ENCODE results near the gene QPCTL. TPM values are rescaled to one million over a fixed set of nuclear protein-coding genes. Genes with fewer than 3 reads are reported as not detected.

QPCTL gene
- total and polyA plus RNA-seq, 2 of the 13 experiments (the other 11 are each of a cell fraction or from before 2014, with no cell fraction given) = 16.0 to 19.1 TPM

GRCh38 chr19:45730368-45731288, 38.2 kb downstream of the QPCTL start, which contains the start of gene FBXO46 (continued):
- TF ChIP-seq ZNF782 (CRISPR knock-in tag; IDR thresholded peaks at IDR 0.05; ENCODE audit: borderline replicate concordance) (0 out of 2 replicates have a peak, but pooled peaks have one; percentile 49), JARID2 (CRISPR knock-in tag; IDR thresholded peaks at IDR 0.05; ENCODE audit: insufficient replicate concordance) (no peak), ZNF703 (CRISPR knock-in tag; IDR thresholded peaks at IDR 0.05; ENCODE audit: borderline replicate concordance) (no peak), ZNF362 (CRISPR knock-in tag; IDR thresholded peaks at IDR 0.05; ENCODE audit: borderline replicate concordance) (peak; percentile 42; the same call in 1 of the 2 replicates), KLF16 (CRISPR knock-in tag; IDR thresholded peaks at IDR 0.05) (peak in 1 of 2 experiments; percentile 30; a peak in 1 of 4 replicates), PBX3 (CRISPR knock-in tag; IDR thresholded peaks at IDR 0.05; ENCODE audit: borderline replicate concordance) (no peak), MTF2 (CRISPR knock-in tag; IDR thresholded peaks at IDR 0.05; ENCODE audit: borderline replicate concordance) (no peak), THYN1 (CRISPR knock-in tag; IDR thresholded peaks at IDR 0.05; ENCODE audit: borderline replicate concordance, low read depth) (no peak), NFRKB (IDR thresholded peaks at IDR 0.05) (no peak), CREM (IDR thresholded peaks at IDR 0.05) (peak; percentile 97), CREM (CRISPR knock-in tag; IDR thresholded peaks at IDR 0.05) (no peak), TBP (CRISPR knock-in tag; IDR thresholded peaks at IDR 0.05) (no peak), HNRNPH1 (optimal IDR thresholded peaks at IDR 0.05; ENCODE audit: low read depth, low read length) (no peak), CENPBD1 (CRISPR knock-in tag; IDR thresholded peaks at IDR 0.05; ENCODE audit: borderline replicate concordance, low read depth) (no peak), MEF2D (CRISPR knock-in tag; IDR thresholded peaks at IDR 0.05) (peak; percentile 66), SNAPC2 (CRISPR knock-in tag; IDR thresholded peaks at IDR 0.05) (no peak), ESRRA (CRISPR knock-in tag; IDR thresholded peaks at IDR 0.05; ENCODE audit: low read depth) (peak; percentile 64; the same call in 1 of the 2 replicates), CHCHD3 (CRISPR knock-in tag; IDR thresholded peaks at IDR 0.05) (0 out of 2 replicates have a peak, but pooled peaks have one; percentile 27), ZNF512 (CRISPR knock-in tag; IDR thresholded peaks at IDR 0.05) (no peak), FOXO1 (CRISPR knock-in tag; IDR thresholded peaks at IDR 0.05) (peak; percentile 33; the same call in 1 of the 2 replicates), ZNF770 (CRISPR knock-in tag; IDR thresholded peaks at IDR 0.05) (peak; percentile 55; the same call in 1 of the 2 replicates), ZSCAN9 (CRISPR knock-in tag; IDR thresholded peaks at IDR 0.05; ENCODE audit: borderline replicate concordance) (no peak), ZNF616 (CRISPR knock-in tag; IDR thresholded peaks at IDR 0.05; ENCODE audit: low read depth) (no peak)
